Cortex of kidney (tissue), 1 donor: ENCODE results near the gene BACH1.

Experiments
- DNase-seq: peaks from one replicate; lab custom pipeline; 2025; lab: John Stamatoyannopoulos, UW

The BACH1 gene

DNA sequence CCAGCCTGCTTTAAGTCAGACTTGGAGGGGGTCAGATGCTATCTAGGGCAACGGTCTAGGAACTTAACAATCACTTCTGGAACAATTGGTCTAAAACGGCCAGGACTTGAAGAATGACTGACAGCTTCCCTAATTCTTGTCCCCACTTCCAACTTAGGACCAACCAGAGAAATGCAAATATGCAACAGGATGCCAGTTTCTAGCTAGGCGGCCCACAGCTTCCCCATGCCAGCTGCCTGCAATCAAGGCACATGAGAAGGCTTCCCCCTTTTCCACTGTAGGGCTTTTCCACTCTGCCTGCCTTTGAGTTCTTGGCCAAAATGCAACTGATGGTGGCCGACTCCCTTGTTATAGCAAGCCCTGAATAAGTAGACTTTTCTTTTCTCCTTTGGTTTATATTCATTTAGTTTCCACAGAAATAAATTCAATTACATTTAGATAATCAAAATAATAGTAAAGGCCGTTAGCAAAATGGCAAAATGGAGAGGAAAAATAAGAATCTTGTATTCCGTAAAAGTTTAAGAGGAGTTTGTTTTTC lies 80.9 kb downstream of the BACH1 start:
- DNase-seq = no peak

GRCh38 chr21:29382030-29382654 lies 83.4 kb downstream of the BACH1 start:
- no peak for DNase-seq

DNA sequence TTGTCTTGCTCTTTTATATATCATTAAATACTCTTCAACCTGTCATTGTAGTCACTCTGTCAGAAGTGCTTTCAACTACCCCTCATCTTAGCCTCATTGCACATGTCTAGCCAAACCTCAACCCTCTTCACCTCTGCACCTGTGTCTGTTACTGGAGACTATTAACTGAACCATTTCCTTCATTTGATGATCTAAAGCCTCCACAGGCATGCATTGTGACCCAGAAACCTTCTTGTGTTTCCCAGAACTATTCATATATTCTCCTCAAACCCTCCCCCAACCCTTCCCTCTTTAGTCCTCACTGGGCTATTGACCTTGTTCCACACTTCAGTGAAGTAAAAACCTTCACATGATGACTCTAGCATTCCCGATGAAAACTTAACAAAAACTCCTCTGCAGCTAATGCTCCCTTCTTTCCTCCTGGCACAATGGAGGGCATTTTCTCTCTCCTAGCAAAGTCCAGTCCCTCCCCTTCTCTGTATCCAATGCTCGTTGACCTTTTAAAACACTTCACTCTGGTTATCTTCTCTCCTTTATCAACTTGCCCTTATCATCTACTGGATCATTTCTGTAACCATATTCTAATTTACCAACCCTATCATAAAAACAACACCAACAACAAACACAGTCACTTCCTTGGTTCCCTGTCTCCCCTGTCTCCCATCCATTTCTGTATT lies 86.1 kb downstream of the BACH1 start:
- no peak for DNase-seq

DNA sequence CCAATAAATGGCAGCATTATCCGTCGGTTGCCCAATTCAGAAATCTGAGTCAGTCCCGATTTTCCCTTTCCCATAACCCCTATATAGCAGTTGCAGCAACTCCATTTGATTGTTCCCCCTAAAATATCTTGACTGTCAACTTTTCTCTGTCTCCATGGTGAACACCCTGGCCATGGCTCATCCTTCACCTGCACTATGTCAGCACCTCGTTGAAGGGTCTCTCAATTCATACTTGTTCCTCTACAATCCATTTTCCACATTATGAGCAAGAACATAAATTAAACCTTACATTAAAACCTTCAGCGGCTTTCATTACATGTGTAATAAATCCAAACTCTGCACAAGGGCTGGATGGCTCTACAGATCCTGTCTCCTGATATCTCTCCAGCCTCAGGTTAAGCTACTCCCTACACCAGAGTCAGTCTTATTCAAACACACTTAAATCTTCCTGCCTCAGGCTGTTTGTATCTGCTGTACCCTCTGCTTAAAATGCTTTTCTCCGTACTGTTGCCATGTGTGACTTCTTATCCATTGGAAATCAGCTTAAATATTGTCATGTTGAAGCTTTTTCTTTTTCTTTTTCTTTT lies 87.3 kb downstream of the BACH1 start:
- no peak for DNase-seq

- DNase-seq = no peak
Observed at GRCh38 chr21:29386803-29387202, 88.1 kb downstream of the BACH1 start.

- DNase-seq = no peak
Observed at GRCh38 chr21:29387598-29387997, 88.9 kb downstream of the BACH1 start.

DNA sequence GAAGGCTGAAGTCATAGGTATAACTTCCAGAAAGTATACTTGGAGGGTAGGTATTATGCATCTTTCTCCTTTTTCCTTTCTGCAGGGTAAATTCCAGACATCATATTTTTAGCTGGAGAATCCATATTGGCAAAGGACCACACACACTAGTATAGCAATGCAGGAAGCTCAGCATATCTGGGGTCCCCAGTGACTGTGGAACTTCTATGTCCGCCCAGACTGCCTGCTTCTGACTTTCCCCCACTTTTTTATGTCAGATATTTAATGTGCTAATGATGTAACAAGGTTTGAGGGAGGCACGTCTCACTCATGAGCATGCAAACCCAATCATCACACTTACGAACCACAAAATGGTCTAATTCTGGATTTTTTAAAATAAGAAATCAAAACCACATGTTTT lies 90.4 kb downstream of the BACH1 start:
- no peak for DNase-seq

DNA sequence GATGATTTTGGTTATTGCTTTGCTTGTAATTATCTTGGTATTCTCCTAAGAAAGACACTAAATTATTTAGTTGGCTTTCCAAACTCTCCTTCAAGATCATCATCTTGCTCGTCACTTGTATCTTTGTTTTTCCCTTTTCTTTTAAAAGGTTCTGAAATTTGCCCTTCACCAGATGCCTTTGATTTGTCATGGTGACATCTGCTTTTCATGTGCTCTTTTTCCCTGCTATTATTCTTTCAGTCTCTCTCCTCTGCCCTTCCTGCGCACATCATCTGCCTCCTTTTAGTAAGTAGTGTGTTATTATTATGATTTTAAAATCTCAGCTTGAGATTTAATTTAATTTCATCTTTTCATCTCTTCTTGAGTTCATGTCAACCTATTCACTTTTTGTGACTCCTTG lies 92.1 kb downstream of the BACH1 start:
- no peak for DNase-seq

DNA sequence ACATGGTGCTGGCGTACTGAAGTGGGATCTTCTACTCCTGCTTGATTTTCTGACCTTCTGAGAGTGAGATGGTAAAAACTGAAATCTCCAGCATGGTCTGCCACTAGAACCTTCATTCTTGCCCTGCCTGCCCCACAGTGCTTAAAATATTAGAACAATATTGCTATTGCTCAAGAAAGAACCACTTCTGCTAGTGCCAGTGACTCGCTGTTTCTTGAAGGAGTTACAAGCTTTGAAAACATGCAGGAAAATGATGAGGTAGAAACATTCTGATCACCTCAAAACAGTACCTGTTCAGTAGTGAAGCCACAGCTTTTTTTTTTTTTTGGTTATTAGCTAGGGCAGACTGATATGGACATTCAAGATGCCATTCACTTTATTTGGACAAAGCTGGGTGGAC lies 95.3 kb downstream of the BACH1 start:
- no peak for DNase-seq
